HG03064 (cell line): ENCODE data around the gene ODAD3.
"Not testable (repeated sequence)": the region's sequence is repeated elsewhere in the genome, so short reads cannot be mapped to it uniquely, and the experiment has no call there.

Experiments used
- ATAC-seq: cut with Tn5 transposase; IDR thresholded peaks from one replicate; pipeline ENCODE4 v1.9.1; 2021; ENCODE audit warnings: low read depth; ENCODE audit not compliant: unreplicated experiment

ODAD3 gene

DNA sequence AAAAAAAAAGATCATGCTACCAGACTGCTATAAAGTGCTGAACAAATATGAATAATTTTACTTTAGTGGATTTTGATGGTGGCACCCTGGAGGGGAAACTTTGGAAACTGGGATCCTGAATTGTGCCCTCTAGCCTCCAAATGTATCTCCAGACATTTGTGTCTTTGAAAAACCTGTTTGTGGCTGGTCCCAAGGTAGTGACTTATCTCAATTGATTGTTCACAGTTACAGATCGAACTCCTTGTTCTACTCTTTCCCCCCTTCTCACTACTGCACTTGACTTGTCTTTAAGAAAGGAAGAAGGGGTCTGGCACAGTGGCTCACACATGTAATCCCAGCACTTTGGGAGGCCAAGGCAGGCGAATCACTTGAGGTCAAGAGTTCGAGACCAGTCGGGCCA is 26.3 kb downstream of the ODAD3 start:
- ATAC-seq: no peak

DNA sequence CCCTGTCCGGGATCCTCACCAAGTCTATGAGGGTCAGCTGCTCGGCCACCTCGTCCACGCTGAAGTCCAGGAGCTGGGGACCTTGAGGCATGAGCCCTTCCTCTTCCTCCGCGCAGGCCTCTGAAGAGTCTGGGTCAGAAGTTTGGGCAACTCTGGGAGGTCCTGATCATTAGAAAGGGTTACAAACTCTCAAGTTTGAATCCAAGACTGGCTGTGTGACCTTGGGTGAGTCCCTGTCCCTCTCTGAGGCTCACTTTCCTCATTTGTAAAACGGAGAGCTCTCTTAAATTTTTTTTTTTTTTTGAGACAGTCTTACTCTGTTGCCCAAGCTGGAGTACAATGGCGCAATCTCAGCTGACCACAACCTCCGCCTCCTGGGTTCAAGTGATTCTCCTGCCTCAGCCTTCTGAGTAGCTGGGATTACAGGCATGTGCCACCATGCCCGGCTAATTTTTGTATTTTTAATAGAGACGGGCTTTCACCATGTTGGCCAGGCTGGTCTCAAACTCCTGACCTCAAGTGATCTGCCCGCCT is 28.2 kb downstream of the ODAD3 start:
- not testable (repeated sequence) for ATAC-seq

DNA sequence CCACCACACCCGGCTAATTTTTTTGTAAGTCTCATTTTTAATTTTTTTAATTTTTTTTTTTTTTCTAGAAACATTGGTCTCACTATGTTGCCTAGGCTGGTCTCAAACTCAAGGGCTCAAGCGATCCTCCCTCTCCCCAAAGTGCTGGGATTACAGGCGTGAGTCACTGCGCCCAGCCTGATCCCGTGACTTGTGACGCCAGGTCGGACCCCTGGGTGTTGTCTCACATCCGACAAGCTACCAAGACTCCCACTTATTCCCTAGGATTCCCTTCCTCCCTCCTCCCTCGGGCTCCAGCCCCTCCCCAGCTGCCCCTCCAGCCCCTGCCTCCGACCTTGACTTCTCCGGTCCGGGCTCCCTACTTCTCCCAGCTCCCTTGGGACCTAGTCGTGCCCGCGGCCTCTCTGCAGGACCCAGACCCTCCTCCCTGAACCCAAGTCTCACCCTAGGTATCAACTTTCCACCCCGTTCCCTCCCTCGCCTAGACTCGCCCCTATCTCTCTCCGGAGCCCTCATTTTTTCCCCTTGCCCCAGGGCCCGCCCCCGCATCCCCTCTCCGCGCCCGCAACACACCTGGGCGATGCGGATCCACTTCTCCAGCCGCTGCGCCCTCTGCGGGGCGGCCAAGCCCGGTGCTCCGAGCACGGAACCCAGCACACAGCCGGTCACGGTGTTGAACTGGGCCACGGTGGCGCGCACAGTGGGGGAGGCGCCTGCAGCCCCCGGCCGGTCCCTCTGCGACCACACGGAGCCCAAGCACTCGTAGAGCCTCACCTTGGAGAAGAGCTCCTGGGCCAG is 28.9 kb downstream of the ODAD3 start:
- no peak for ATAC-seq

DNA sequence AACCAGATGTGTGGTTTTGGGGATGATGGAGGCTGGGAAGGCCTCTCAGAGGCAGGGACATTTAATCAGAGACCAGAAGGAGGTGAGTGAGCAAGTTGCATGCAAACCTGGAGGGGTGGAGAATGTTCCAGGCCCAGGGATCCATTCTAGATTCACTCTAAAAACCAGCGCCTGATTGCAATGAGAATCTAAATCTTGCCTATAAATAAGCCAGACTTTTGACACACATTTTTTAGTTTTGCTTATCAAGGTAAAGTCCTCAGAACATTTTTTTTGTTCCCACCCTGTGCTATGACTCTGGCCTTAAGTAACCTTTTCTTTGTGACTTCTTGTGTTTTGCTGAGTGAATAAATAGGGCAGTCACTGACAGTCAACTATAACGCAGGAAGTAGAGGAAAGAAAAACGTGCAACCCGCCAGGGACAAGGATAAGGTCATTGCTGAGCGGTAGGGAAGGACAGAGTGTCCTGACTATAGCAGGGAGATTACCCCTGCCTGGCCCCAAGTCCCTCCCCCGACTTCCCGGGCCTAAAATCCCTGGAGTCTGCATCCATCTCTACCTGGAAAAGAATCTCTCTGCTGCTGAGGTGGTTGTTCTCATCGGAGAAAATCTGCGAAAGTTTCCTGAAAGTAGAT is 30.2 kb downstream of the ODAD3 start:
- ATAC-seq: no peak

DNA sequence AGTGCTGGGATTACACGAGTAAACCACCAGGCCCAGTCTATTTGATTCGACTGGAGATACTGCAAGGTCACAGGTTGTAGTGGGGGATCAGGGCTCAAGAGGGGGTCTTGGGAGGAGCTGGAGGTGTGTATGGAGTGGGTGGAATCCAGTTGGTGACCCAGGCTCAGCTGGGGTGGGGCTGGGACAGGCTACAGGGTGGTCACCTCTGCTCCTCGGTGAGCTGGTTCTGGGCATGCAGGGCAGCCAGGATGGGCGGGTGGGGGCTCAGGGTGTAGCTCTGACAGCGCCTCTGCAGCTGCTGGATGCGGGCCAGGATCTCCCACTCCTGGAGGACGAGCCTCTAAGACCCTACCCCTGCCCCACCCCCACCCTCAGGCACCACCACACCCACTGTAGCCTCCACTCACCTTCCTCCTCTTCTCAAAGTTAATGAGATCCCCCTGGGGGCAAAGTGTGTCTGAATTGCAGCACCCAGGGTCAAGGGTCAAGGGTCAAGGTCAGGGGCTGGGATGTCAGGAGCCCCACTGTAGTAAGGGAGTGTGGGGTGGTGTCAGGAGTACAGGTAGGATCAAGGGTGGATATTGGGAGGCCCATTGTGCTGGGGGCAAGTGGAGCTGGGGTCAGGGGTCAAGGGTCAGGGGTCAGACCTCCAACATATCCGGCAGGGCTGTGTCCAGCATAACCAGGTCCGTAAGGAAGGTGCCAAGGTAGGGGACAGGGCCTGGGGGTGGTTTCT is 32.9 kb downstream of the ODAD3 start:
- ATAC-seq: no peak

DNA sequence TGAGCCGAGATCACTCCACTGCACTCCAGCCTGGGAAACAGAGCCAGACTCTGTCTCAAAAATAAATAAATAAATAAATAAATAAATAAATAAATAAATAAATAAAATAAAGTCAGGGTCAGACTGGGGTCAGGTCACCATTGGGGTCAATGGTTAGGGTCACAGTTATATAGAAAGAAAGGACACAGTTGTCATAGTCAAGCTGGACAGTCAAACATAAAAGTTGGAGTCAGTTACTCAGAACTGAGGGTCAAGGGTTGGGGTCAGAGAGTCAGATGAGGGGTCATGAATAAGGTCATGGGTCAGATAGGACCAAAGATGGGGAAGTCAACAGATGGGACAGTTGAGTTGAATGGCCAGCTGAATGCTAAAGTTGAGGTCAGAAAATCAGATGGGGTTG is 34.1 kb downstream of the ODAD3 start:
- no peak for ATAC-seq

DNA sequence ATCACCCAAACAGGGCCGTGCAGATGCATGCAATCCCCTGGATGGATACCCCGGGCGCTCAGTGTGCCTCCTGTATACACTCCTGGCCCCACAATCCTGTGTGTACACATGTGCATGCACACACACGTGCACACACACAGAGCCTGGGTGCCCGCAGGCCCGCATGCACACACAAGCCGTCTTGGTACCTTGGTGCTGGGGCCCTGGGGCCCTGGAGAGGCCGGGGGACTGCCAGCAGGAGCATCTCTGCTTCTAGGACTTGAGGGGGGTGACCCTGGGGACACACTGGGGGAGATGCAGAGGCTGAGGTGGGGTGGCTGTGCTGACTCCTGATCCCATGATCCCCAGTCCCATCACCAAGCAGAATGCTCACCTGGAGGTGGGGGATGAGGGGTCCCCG is 35.3 kb downstream of the ODAD3 start:
- ATAC-seq: no peak

DNA sequence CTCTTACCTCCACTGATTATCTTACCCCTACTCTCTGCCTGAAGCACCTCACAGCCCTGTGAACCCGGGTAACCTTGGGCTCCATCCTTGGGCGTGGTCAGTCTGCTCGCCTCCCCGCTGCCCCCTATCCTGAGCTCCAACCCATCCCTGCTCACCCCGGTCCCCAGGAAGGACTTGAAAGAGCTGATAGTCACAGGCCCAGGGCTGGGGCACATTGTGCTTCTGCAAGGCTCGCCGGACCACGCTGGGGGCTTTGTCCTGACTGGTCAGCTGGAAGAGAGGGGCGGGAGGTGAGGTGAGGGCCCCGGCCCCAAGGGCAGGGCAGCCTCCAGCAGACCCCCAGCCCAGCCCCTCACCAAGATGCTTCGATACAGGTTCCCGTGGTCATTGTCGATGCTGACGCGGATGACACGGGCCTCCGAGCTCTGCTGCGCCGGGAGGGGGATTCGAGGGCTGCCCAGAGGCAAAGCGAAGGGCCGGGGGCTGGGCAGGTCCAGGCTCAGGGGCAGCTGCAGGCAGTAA is 37.8 kb downstream of the ODAD3 start:
- no peak for ATAC-seq

DNA sequence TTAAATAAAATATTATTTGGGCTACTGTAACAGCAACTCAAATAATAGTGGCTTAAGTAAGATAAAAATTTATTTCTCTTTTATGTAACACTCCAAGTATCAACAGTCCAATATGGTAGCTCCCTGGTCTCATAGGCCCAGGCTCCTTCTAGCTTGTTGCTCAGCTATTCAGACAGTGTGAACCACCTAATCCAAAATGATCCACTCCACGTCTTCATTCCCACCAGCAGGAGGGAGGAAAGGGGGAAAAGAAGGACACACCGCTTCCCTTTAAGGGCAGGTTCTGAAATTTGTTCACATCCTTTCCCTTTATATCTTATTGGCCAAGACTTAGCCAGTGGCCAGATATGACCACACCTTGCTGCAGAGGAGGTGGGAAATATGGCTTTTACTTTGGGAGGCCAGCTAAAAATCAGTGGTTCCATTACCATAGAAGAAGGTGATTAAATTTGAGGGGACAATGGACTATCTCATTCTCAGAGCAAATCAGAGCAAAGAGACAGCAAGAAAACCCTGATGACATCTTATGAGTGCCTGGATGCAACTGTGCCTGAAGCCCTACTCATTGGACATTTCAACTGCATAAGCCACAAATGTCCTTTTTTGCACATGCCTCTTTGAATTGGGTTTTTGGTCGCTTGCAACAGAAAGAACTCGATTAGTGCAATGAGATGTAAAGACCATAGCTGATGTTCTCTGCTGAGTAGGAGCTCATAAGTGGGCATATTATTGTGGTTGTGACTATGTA is 43.8 kb downstream of the ODAD3 start:
- ATAC-seq: no peak

DNA sequence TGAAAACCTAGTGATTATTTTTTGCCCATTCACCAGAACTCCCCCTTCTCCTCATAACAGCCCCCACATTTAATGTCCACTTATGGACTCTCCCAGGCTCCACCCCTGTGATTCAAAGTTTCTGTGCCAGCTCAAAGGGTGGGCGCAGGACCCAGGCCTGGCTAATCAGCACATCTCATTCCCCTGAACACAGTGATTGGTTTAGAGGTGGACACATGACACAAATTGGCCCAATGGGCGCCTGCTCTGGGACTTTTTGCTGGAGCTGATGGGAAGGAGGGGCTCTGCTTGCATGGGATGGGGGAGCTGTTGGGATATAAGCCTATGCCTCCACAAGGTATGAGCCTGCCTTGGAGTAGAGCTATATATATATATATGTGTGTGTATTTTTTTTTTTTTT is 44.6 kb downstream of the ODAD3 start:
- ATAC-seq: no peak

DNA sequence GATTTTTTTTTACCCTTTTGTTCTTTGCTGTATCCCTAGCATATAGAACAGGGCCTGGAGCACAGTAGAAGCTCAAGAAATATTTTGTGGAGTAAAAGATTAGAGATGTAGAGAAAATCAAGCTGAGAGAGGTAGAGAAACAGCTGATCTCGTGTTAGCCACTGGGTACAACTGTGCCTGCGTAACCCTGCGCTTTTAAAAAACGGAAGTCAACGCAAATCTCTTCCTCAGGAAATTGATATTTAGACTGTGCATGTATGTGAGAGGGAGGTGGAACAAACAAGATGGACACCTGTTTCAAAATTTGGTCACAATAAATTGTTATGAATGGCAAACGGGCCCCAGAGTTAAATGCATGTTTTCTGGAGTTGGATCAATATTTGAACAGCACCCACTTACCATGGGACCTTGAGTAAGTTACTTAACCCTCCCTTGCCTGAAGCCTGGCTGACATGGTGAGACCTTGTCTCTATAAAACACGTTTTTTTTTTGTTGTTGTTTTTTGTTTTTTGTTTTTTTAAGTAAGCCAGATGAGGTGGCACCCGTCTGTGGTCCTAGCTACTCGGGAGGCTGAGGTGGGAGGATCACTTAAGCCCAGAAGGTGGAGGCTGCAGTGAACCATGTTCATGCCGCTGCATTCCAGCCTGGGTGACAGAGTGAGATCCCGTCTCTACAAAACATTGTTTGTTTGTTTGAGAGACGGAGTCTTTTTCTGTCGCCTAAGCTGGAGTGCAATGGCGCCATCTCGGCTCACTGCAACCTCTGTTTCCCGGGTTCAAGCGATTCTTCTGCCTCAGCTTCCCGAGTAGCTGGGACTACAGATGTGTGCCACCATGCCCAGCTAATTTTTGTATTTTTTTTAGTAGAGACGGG is 47.5 kb downstream of the ODAD3 start:
- ATAC-seq: no peak

DNA sequence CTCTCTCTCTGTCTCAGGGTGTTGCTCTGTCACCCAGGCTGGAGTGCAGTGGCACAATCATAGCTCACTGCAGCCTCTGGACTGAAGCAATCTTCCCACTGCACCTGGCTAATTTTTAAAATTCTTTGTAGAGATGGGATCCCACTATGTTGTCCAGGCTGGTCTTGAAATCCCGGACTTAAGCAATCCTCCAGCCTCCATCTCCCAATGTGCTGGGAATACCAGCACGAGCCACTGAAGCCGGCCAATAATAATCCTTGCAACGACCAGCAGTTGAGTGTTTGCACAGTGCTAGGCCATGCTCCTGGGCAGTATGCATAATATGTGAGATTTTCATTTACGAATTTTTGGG is 50.2 kb downstream of the ODAD3 start:
- ATAC-seq: no peak

DNA sequence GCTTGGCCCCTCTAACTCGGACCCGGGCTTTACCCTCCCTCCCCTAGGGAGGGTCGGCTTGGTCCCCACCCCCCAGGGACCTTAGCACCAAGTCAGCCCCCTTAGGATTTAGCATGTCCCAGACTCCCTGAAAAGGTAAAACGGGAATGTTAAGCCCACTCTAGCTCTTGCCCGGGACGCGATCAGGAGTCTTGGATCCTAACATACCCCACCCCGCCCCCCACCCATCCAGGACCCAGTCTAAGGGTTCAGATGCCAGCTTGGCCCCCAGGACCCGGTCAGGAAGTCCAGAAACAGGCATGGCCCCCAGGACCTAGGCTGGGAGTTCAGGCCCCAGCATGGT is 51.2 kb downstream of the ODAD3 start:
- ATAC-seq: no peak

DNA sequence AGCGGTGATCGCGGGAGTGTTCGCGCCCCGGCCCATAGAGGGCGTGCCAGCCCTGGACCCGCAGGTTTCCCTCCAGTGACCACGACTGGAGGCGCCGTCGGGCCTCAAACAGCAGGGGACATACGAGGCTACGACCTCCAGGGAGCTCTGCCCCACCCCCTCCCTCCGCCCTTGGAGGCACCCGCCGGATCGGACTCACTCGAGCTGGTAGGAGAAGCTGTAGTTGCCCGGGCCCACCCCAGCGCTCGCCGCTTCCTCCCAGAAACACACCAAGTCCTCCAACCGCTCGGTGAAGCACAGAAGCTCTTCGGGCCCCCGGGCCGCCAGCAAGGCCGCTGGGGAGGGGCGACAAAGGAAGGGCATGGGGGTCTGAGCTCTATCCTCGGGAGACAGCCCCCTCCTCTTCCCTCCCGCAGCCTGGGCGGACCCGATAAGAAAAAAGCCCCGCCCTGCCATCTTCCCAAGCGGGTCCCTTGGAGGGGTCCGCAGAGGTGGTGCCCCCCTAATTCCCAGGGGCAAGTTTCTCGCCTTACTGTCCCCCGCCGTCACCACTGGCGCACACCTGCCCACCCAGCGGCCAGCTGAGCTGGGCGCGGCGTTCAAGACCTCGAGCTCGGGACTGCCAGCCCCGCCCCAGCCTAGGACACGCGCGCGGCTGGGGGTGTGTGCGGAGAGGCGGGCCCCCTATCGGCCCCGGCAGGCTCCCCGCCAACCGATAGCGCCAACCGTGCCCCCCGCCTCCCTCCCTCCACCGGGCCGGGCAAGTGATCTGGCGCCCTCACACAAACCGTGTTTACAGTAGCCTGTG is 51.8 kb downstream of the ODAD3 start:
- no peak for ATAC-seq

DNA sequence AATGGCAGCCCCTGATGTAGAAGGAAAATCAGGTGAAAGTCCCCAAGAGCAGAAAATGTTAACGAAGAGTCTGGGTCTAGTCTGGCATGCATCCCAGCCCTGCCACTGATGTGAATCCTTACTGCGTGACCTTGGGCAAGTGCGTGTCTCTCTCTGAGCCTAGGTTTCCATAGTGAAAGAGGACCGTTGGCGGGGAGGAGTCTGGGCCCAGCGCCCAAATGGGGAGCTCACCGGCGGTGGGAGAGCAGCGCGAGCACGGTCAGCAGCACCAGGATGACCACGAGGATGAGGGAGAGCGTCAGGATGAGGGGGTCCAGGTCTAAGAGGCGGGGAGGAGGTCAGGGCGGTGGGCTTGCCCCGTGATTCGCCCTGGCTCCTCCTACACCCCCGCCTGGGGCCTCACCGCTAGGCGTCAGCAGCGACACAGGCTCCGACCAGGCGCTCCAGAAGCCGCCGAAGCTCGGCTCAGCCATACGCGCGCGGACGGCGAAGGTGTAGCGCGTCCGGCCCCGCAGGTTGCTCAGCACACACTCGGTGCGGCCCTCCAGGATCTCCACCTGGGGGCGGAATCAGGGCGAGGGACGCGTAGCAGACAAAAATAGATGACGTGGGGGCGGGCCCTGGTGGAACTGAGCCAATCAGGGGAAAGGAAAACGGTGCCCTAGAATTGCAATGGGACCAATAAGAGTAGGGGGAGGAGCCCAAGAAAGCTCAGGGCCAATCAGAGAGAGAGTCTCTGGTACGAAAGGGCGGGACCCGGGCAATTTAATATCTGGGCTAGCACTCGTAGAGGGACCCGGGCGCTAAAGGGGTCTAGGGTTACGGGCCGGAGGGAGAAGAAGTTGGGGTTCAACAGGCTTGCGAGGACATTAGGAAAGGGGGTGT is 54.0 kb downstream of the ODAD3 start:
- peak; percentile 72 for ATAC-seq

DNA sequence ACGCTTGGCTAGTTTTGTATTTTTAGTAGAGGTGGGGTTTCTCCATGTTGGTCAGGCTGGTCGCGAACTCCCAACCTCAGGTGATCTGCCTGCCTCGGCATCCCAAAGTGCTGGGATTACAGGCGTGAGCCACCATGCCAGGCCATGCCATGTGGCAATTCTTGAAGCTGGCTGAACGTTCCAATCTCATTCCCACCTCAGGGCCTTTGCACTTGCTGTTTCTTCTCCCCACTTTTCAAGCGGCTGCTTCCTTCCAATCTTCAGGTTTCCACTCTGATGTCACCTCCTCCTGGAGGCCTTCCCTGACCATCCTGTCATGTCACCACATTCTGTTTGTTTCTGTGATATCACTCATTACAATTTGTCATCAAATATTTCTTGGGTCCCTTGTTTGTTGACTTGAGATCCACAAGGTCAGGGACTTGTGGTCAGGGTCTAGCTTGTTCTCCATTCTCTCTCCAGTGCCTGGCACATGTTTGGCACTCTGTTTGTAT is 55.0 kb downstream of the ODAD3 start:
- no peak for ATAC-seq

DNA sequence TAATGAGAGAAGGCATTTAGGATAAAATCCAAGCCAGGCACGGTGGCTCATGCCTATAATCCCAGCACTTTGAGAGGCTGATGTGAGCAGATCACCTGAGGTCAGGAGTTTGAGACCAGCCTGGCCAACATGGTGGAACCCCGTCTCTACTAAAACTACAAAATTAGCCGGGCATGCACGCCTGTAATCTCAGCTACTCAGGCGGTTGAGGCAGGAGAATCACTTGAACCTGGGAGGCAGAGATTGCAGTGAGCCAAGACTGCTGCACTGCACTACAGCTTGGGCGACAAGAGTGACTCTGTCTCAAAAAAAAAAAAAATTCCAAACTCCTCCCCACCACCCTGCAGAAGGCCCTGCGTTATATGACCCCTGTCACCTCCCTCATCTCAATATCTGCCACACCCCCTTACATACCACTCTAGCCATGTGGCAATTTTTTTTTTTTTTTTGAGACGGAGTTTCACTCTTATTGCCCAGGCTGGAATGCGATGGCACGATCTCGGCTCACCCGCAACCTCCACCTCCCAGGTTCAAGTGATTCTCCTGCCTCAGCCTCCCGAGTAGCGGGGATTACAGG is 55.6 kb downstream of the ODAD3 start:
- ATAC-seq: not testable (repeated sequence)
